Activated CD4-positive, alpha-beta T cell treated with anti-CD3 and anti-CD28 coated beads for 1 hour (primary cell): ENCODE results near the gene MAGEF1.

Experiments used
- DNase-seq: peaks from one replicate; pipeline ENCODE4 v3.0.0-alpha.2; 2020

MAGEF1 gene, protein sequence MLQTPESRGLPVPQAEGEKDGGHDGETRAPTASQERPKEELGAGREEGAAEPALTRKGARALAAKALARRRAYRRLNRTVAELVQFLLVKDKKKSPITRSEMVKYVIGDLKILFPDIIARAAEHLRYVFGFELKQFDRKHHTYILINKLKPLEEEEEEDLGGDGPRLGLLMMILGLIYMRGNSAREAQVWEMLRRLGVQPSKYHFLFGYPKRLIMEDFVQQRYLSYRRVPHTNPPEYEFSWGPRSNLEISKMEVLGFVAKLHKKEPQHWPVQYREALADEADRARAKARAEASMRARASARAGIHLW

DNA sequence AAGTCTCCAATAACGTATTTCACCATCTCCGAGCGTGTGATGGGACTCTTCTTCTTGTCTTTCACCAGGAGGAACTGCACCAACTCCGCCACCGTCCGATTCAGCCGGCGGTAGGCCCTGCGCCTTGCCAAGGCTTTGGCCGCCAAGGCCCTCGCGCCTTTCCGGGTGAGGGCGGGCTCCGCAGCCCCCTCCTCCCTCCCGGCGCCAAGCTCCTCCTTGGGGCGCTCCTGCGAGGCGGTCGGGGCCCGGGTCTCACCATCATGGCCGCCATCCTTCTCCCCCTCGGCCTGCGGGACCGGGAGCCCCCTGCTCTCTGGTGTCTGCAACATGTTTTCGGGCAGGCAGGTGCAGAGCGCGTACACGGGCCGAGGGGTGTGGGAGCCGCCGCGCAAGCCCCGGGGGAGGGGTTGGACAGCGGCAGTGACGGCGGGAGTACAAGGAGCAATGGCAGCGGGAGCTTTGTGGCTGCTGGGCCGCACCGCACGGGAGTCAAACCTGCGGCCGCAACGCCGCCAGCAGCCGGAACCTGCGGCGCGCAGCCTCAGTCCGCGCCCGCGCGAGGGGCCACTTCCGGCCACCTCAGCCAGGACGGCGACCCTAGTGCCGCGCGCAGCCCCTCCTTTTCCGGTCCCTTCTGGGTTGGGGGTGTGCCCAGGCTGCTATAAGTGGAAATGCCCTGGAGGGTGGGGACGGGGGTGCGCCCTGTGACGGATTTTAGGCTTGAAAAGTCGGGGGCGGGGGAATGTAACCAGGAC, at the start of gene MAGEF1:
MAGEF1 (minus strand) TSS at position 572 of the 755 bp plus-strand sequence; CDS start at position 329, 243 bp downstream.
- peak; percentile 50 for DNase-seq

DNA sequence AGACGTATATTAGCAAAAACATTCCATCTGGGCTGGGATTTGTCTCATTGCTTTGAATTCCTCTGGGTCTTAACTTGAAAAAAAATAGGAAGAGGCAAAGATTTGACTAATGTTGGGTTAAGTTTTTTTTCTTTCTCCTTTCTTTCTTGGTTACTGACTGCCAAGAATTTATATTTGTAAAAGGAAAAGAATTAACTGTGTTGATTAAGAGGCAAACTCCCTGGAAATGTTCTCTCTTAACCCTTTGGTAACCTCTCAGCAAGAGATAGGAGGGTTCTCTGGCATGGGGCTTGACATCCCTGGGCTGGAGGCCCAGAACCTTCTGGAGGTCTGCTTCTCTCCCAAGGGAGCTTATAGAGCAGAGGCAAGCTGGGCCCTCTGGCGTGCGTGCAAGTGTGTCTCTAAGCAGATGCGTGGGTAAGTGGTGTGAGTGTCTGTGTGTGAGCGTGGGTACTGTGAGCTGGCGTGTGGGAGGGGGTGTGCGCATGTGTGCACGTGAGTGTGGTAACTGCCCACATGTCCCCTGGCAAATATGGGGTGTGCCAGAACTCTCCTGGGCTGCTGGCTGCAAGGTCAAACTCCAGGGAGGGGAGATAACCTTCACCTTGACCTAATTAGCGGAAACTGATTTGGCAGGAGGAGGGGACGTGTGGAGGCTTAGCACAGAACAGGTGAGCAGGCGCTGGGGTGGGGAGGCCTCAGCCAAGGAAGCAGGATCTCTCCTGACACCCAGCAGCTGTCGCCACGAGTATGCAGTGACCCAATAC, 49.4 kb upstream of the MAGEF1 start:
- DNase-seq, result no peak

DNA sequence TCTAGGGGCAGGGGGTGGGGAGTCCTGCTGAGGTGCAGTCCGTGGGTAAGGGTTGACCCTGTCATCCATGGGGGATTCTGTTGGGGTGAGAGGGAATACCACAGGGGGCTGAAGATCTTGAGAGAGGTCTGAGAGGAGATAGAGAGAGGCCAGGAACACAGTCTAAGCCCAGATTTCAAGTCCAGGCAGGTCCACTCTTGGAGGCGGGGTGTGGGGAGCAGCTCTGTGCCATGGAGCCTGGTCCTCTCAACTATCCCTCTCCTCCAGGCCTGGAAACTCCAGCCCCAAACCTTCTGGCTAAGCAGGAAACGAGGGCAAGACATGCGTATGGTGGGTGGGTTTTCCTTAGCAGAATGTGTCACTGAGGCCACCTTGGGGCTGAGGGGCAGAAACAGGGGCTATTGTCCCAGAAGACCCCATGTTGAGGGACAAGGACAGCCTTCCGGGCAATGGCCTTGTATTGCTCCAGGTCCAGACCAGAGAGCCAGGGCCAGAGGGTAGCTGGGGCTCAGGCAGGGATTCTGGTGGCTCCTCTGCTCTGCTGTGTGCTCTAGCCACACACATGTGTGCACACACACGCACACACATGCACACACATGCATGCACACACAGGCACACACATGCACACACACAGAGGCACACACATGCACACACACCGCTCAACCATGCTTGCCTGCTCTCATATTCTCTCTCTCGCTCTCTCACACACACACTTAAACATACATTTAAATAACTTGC, 48.6 kb upstream of the MAGEF1 start:
- DNase-seq, result no peak

DNA sequence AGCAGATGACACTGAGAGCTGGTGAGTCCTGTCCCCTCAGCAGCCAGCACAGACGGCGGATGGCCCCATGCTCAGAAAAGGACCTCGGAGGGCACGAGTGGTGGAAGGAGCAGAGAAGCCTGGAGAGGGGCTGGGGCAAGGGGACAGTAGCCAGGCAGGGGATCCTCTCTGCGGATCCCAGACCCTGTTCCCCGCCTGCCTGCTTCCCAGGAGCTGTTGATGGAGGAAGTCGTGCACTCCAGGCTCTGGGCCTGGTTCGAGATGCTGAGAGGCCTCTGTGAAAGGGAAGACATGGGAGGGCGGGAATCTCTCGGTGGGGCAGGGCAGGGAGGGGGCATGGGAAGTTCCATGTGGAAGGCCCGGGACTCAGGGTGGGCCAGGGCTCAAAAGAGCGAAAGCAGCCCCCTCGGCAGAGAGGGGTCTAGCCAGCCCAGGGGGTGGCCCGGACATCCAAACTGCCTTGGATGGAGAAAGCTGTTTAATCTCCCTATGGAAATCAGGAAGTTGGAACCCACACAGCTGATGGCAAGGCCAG, 47.9 kb upstream of the MAGEF1 start:
- no peak for DNase-seq

DNA sequence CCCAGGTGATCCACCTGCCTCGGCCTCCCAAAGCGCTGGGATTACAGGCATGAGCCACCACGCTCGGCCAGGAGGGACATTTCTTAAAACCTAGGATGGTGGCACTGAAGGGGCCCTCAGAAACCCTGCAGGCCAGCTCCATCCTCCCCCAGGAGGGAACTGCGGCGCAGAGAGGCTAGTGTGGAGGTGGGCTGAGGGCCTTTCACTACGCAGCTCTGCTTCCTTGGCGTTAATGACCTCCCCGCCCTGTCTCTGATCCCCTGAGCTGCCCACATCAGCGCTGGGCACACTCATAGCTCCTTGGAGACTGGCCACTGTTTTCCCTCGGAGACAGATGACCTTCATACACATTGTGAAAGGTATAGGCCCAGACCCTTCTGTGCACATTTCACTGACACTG, 46.2 kb upstream of the MAGEF1 start:
- no peak for DNase-seq

DNA sequence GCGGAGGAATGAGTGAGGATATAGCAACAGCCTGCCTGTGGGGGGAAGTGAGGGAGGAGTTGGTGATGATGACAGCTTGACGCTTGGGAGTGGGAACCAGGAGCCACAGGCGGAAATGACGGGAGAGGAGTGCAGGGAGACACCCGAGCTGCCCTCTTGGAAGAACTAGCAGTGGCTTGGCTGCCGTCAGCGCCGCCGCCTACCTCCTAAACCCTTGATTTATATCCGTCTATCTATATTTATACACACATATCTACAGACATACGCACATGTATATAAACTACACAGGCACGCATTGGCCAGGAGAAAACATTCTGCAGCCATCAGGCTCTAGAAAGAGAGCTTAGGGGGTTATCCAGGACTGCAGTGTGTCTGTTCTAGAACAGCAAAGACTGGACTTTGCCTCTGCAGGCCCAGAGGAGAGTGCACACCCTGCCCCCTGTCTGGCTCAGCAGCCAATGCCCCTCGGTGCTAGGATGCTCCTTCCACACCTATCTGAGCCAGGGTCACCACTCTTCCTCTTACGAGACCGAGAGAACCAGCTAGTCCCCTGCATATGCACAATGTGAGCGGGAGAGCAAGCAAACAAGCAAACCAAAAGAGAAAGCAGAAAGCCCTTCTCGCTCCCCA, 45.3 kb upstream of the MAGEF1 start:
- no peak for DNase-seq

DNA sequence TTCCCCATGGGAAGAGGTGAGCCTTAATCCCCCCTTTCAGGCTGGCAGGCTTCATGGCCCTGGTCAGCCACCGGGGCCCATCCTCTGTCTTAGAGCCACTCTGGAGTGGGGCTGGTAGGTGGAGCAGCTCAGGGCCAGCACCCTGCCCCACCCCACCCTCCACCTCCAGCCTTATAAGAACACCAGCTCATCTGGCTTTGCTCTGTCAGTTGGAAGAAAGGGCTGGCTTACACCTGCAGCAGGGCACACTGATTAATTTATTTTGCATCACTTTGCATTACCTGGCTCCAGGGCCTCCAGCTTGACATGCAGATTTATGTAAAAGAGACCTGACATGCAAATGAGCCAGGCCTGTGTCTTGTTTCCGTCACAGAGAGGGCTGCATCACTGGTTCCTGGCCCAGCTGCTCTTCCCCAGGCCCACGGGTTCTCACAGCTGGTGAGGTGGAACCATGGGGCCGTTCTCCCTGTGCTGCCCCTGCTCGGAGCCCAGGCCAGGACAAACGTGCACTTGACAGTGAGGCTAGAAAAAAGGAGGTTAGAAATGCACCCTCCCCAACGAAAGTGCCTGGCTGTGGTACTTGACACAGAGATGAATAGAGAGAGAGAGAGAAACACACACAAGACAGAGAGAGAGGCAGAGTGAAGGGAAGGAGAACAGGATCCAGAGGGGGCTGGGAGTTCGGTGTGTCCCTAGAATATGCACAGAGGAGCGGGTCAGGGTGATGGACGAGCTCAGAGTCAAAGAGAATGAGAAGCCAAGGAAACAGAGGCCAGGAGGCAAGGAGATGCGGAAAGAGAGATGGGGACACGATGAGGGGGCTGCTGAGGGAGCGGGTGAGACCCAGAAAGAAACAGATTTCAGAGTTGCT, 44.5 kb upstream of the MAGEF1 start:
- DNase-seq, result no peak

DNA sequence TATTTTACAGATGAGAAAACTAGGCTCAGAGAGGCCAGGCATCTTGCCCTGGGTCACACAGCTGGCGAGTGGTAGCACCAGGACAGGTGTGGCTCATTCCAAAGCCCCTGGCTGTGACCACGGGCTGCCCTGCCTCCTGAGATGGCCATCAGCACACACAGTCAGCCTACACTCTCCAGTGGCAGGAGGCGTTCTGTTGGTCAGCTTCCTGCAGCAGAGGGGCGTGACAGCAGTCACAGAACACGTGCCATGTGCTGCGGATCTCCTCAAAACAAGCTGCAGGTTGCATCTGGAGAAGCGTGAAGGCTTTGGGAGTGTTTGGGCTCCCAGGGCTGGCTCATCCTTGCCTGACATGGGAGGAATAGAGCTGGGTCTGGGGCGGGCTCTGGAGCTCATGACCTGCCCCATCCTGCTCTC, 43.5 kb upstream of the MAGEF1 start:
- DNase-seq, result no peak

DNA sequence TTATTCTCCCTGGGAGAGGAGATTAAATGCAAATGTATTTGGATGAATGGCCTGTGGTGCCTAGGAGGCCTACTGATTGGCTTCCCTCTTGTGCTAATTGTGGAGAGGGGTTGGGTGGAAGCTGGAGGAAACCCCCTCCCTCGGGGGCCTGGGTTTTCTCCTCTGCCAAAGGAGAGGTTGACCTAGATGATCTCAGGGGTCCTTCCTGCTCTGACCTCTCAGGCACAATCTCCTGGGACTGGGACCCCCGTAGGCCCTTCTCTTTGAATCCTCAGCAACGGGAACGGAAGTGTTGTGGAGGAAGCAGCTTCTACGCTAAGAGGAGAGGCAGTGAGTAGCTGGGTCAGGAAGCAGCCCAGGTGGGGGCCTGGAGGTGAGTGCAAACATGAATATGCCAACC, 40.5 kb upstream of the MAGEF1 start:
- no peak for DNase-seq

DNA sequence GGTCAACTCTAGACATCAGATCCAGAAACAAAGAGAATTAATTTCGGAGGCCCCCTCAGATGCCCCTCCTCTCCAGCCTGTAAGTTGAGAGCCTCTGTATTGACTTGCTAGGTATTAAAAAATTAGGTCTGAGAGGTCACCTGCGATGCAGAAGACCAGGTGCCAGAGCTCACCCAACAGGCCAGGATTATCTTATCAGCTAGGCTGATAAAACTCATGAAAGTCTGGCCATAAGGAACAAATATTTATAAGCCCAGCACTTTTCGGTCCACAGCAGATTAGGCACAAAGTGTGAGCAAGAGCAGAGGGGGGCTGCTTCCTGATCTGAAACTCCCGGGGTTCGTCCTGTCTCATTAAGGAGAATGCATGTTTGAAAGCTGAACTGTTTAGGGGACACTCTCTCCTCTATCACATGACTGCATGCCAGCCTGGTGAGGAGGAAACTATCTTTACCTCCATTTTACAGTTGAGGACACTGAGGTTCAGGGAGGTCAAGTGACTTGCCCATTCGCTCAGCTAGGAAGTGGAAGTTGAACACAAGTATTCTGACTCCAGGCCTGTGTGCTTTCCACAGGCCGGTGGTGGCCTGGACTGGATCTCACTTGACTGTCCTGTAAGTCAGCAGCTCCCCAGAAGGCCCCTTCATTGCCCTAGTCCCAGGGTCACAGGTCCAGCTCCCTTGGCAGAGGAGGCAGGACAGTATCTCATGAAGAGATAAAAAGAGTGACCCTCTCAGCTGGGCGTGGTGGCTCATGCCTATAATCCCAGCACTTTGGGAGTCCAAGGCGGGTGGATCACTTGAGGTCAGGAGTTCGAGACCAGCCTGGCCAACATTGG, 39.6 kb upstream of the MAGEF1 start:
- no peak for DNase-seq

DNA sequence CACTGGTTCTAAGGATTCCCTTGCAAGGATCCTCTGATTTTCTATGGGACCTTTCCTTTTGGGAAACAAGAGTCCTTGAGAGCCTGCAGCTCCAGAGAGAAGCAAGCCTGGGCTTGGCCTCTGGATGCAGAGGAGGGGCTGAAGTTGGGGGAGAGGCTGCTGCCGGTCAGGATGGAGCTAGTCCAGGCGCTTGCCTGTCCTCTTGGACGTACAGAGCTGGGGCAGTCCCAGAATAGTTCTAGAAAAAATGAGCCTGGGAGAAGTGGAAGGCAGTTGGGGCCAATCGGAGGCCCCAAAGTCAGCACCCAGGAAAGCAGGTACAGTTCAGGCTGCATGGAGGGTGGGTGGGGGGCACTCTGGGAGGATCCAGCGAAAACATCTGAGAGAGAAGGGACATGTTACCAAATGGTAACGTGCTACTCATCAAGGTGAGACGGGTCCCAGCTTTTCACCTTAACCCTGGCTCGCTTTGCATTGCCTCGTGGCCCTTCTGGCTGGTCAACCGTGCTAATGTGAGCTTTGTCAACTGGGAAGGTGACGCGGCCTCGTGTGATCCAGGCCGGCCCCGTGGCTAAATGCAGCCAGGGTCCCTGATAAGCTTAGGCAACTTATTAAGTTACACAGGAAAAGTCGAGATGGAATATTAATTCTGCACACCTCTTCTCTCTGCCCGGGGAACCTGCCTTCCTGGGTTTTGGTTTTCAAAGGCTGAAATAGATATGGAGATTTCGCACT, 38.7 kb upstream of the MAGEF1 start:
- no peak for DNase-seq

DNA sequence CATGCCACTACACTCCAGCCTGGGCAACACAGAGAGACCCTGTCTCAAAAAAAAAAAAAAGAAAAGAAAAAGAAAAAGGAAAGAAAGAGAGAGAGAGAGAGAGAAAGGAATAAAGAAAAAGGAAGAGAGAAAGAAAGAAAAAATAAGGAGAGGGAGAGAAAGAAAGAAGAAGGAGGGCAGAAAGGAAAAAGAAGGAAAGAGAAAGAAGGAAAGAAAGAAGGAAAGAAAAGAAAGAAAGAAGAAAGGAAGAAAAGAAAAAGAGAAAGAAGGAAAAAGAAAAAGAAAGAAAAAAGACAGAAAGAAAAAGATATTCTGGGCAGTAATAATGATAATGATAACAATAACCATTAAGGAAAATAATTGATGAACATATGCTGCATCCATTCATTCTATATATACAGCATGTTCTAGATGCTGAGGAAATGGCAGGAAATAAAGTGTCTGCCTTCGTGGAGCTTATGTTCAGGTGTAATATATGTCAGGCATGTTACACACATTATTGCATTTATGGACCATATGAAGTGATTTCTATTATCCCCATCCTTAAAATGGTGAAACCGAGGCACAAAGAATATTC, 37.4 kb upstream of the MAGEF1 start:
- no peak for DNase-seq

DNA sequence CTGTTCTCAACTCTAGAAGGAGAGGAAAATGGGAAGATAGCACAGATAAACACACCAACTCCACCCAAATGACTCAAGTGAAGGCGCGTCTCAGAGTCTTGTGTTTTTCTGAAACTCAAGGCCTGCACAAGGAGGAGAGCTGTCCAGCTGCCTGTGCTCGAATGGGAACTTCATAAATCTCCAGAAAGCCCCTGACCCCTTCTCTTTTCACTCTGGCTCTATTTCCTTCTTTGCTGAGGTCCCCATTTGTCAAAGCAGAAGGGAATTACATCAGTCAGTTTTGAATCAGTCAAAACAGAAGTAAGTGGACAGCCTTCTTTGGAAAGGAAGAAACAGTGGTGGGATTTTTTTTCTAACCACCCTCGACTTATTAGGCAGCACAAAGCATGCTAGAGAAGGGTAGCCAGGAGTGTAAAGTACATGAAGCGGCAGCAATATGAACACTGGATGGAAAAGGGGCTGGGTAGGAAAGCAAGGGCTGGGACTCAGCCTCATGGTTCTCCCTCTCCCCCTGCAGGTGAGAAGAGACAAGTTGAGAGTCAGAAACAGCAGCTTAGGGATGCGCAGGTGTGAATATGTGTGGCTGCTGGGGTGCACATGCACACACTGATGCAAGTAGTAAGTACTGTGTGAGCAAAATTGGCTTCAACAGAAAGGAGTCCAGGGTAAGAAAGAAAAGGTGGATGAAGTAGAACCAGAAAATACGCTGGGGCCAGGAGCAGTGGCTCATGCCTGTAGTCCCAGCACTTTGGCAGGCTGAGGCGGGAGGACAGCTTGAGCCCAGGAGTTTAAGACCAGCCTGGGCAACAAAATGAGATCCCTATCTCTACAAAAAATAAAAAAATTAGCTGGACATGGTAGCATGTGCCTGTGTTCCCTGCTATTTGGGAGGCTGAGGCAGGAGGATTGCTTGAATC, 36.6 kb upstream of the MAGEF1 start:
- DNase-seq, result no peak

DNA sequence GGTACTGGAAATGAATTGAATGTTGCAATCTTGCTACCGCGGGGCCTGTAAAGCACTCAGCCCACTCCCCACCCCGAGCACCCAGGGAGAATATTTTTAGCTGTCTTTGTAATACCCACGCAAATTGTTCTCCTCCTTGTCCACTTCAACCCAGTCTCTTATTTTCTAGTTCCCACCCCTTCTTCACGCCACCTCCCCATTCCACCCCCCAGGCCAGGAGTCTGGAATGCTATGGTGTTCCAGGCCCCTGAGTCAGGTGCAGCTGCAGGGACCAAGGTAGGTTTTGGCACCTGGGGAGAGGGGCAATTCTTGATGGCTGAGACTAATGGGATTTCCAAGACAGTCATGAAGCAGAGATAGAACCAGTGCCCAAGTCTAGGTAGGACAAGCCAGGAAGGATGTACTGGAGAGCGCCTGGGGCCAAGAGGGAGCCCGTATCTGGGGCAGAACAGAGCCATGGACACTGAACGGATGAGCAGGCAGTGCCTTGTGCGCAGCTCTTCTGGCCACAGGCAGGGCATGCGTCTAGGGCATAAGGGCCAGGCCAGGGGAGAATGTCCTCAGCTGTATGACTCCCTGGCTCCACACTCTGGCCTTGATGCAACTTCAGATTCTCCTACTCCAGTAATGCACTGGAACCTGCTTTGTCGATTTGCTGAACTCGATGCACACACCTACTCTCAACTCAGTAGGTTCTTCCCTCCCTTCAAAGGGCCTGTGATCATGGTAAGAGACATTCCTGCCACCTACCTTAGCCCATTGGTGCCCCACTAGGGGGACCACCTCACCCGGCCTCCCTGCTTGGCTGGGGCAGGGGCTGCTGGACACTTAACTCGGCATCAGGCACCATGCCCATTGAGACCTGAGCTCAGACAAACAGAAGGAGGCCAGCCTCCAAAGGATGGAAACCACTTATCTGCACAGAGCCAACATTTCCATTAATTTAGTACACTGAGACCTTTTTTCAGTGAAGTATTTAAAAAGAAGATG, 34.6 kb upstream of the MAGEF1 start:
- DNase-seq, result no peak

DNA sequence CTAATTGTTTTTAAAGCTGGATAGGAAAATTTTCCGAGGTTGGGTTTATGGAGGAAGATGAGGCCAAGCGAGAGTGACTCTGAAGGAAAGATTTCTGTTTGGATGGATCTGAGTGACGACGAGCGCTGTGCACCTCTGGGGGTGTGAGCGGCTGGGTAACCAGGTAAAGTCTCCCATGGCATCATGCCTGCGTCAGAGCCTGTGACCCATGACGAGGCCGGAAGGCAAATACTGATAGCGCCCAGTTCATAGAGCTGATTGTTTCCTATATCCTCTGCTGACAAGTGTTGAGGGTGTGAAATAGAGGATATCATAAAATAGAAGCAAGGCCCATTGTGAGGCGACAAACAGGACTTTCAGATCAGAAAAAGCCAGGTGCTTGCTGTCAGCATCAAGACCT, 33.7 kb upstream of the MAGEF1 start:
- no peak for DNase-seq

DNA sequence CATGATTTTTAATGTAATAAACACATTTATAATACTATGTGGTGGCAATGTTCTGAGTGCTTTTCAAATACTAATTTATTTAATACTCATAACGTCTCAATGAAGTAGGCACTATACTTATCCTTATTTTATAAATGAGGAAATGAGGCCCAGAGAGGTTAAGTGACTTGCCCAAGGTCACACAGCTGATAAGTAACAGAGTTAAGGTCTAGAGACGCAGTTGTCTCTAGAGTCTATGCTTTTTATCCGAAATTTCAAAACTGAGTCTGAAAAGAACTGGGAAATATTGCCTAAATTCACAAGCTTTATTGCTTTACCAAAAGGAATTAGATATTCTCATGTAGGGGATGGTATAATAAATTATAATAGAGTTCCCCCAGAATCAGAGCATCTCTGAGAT, 31.4 kb upstream of the MAGEF1 start:
- no peak for DNase-seq

DNA sequence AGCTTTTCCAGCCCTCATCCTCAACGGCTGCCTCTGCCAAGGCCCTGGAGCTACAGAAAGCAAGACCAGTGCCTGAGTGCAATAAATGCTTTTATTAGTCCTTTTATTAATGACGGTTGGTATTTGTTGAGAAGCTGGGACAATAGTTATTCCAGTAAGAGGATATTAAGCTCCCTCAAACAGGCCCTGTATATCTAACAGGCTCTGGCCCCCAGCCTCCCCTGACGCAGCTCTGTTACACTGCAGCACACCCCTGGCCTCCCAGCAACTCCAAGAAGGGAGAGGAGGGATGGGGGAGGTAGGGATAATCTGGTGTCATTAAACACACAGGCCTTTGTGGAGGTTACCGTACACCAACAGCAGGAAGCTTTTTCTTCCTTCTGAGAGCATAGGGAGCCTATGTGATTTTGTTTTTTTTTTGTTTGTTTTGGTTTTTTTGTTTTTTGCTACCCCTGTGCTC, 30.8 kb upstream of the MAGEF1 start:
- no peak for DNase-seq
